ENCODE measurements around the gene FHIT. TPM values are rescaled to one million over a fixed set of nuclear protein-coding genes. Genes with fewer than 3 reads are reported as not detected.

FHIT gene
- total and polyA plus RNA-seq, 4 donors: 2.6 to 21.3 (median 8.7) TPM

DNA sequence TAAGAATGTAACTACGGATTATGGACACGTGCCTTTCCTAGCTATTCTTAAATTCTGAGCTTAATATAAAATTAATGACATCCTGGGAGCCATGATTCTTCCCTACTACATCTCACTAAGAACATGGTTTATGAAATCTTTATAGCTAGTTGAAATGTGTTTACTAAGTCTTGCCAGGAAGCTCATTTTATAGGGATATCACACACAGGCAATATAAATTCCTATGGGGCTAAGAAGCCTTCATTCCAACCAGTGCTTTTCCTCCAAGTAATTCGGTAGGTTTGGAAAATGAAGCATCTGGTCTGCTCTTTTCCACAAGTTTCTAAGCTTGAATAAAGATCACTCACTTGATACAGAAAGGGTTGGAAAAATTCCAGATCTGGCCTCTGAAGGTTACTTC, 802.6 kb downstream of the FHIT start:
- DNase-seq: peak in 2 of 3 donors; percentile 22 to 54
- 83 to 86% methylated on average over 3 of the region's 3 CpGs for WGBS, 2 donors

DNA sequence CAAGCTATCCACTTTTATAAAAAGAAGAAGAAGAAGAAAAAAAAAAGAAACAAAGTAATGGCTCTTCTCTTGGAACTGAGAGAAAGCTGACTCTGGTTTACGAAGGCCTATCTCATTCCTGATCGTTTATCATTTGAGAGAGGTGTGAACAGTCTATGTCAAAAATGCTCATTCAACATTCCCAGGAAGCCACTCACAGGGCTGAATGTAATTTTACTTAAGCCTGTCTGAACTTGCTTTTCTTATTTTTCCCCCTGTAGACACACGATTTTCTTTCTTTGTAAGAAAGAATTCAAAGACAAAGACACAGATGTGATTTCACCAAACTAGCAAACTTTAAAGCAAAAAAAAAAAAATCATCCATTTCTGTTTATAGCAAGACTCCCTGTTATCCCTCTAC, 805.8 kb downstream of the FHIT start:
- WGBS, 2 donors: 60 to 80% methylated on average over 3 of the region's 3 CpGs
- ATAC-seq (ENCODE audit: insufficient read depth, low FRiP score) (no peak), DNase-seq (no peak)
- Histone ChIP-seq H3K27me3 (ENCODE audit: control insufficient read depth in 3 of 3, insufficient read depth in 3 of 3, low read length in 2 of 3) (no peaks in the 10 kb centered on the region), H3K4me3 (no peak overlapping the region), H3K9me3 (ENCODE audit: control insufficient read depth in 4 of 4, insufficient read depth in 3 of 4, low read length in 3 of 4) (no peaks in the 10 kb centered on the region), H3K4me1 (ENCODE audit: control insufficient read depth in 5 of 5, insufficient read depth in 5 of 5, low read length in 5 of 5) (peaks cover 0 to 4% (median 0%) of the 10 kb centered on the region in 5 donors), H3K27ac (ENCODE audit: low read depth in 1 of 2, low read length in 1 of 2) (no peak overlapping the region), H3K9ac (ENCODE audit: insufficient read depth in 1 of 2, low read length in 2 of 2) (no peak overlapping the region), H3K36me3 (ENCODE audit: control insufficient read depth in 4 of 4, insufficient read depth in 4 of 4, low read length in 4 of 4) (no peaks in the 10 kb centered on the region)
- TF ChIP-seq, protein P1, sequence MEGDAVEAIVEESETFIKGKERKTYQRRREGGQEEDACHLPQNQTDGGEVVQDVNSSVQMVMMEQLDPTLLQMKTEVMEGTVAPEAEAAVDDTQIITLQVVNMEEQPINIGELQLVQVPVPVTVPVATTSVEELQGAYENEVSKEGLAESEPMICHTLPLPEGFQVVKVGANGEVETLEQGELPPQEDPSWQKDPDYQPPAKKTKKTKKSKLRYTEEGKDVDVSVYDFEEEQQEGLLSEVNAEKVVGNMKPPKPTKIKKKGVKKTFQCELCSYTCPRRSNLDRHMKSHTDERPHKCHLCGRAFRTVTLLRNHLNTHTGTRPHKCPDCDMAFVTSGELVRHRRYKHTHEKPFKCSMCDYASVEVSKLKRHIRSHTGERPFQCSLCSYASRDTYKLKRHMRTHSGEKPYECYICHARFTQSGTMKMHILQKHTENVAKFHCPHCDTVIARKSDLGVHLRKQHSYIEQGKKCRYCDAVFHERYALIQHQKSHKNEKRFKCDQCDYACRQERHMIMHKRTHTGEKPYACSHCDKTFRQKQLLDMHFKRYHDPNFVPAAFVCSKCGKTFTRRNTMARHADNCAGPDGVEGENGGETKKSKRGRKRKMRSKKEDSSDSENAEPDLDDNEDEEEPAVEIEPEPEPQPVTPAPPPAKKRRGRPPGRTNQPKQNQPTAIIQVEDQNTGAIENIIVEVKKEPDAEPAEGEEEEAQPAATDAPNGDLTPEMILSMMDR (IDR thresholded peaks at IDR 0.05; ENCODE audit: control extremely low read depth, extremely low read depth): no peak

More for the DNA sequence above, 802.6 kb downstream of the FHIT start:
- H3K9ac ChIP-seq (ENCODE audit: insufficient read depth in 1 of 2, low read length in 2 of 2): no peak overlapping the region
- no peak overlapping the region for H3K4me3 ChIP-seq
- no peaks in the 10 kb centered on the region for H3K27me3 ChIP-seq (ENCODE audit: control insufficient read depth in 3 of 3, insufficient read depth in 3 of 3, low read length in 2 of 3)
- TF ChIP-seq, protein P1 (IDR thresholded peaks at IDR 0.05; ENCODE audit: control extremely low read depth, extremely low read depth): no peak
- ATAC-seq (ENCODE audit: insufficient read depth, low FRiP score): no peak
- H3K4me1 ChIP-seq (ENCODE audit: control insufficient read depth in 5 of 5, insufficient read depth in 5 of 5, low read length in 5 of 5): peaks cover 0 to 4% (median 0%) of the 10 kb centered on the region in 5 donors
- no peaks in the 10 kb centered on the region for H3K9me3 ChIP-seq (ENCODE audit: control insufficient read depth in 4 of 4, insufficient read depth in 3 of 4, low read length in 3 of 4)
- no peaks in the 10 kb centered on the region for H3K36me3 ChIP-seq (ENCODE audit: control insufficient read depth in 4 of 4, insufficient read depth in 4 of 4, low read length in 4 of 4)
- no peak overlapping the region for H3K27ac ChIP-seq (ENCODE audit: low read depth in 1 of 2, low read length in 1 of 2)

DNA sequence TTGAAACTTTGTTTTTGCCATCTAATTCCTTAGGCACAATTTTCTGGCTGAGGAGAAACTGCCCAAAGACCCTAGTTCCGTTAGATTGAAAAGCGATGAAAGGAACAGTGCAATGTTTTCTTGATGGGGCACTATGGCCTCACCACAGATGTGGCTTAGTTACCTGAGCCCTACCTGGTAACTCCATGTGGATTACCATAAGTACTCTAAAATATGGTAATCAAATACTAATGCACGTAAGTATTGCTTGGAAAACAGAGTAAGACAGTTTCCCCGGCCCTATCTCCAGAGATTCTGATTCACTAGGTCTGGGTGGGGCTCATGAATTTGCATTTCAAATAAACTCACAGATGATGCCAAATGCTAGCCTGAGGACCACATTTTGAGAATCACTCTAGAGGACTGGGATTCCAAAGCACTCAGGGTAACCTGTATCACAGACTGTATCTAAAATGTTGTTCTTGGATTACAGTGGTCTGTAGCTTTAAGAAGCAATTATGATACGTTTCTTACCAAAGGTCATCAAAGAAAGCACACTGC, 806.3 kb downstream of the FHIT start:
- Histone ChIP-seq H3K36me3 (ENCODE audit: control insufficient read depth in 4 of 4, insufficient read depth in 4 of 4, low read length in 4 of 4) (no peaks in the 10 kb centered on the region), H3K27me3 (ENCODE audit: control insufficient read depth in 3 of 3, insufficient read depth in 3 of 3, low read length in 2 of 3) (no peaks in the 10 kb centered on the region), H3K4me1 (ENCODE audit: control insufficient read depth in 5 of 5, insufficient read depth in 5 of 5, low read length in 5 of 5) (peaks cover 0 to 4% (median 0%) of the 10 kb centered on the region in 5 donors), H3K9me3 (ENCODE audit: control insufficient read depth in 4 of 4, insufficient read depth in 3 of 4, low read length in 3 of 4) (no peaks in the 10 kb centered on the region), H3K27ac (ENCODE audit: low read depth in 1 of 2, low read length in 1 of 2) (no peak overlapping the region), H3K4me3 (no peak overlapping the region), H3K9ac (ENCODE audit: insufficient read depth in 1 of 2, low read length in 2 of 2) (no peak overlapping the region)
- DNase-seq (no peak), ATAC-seq (ENCODE audit: insufficient read depth, low FRiP score) (no peak)
- WGBS, 2 donors: 69 to 72% methylated on average over 5 of the region's 5 CpGs
- TF ChIP-seq, protein P1 (IDR thresholded peaks at IDR 0.05; ENCODE audit: control extremely low read depth, extremely low read depth): no peak

DNA sequence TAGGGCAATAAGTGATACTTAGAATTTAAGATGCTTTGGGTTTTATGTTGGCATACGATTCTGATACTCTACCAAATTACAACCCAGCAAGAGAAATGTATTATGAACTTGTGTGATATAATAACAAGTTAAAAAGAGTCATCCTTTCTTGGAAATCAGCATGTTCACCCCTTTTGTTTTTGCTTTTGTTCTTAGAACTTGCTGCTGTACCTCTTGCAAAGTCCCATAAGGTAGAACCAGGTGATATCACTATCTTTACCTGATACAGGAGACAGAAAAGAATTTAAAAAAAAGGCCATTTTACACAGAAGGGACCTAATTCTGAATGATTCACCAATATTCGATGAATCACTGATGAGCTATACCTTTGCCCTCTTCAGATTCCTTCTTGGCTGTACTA, 810.4 kb downstream of the FHIT start:
- Histone ChIP-seq H3K9ac (ENCODE audit: insufficient read depth in 1 of 2, low read length in 2 of 2) (no peak overlapping the region), H3K9me3 (ENCODE audit: control insufficient read depth in 4 of 4, insufficient read depth in 3 of 4, low read length in 3 of 4) (no peaks in the 10 kb centered on the region), H3K27ac (ENCODE audit: low read depth in 1 of 2, low read length in 1 of 2) (no peak overlapping the region), H3K4me3 (no peak overlapping the region), H3K36me3 (ENCODE audit: control insufficient read depth in 4 of 4, insufficient read depth in 4 of 4, low read length in 4 of 4) (no peaks in the 10 kb centered on the region), H3K27me3 (ENCODE audit: control insufficient read depth in 3 of 3, insufficient read depth in 3 of 3, low read length in 2 of 3) (no peaks in the 10 kb centered on the region), H3K4me1 (ENCODE audit: control insufficient read depth in 5 of 5, insufficient read depth in 5 of 5, low read length in 5 of 5) (no peaks in the 10 kb centered on the region)
- TF ChIP-seq, protein P1 (IDR thresholded peaks at IDR 0.05; ENCODE audit: control extremely low read depth, extremely low read depth): no peak
- DNase-seq (no peak), ATAC-seq (ENCODE audit: insufficient read depth, low FRiP score) (no peak)
- WGBS, 2 donors: 94 to 96% methylated on average over 2 of the region's 2 CpGs

Data from lung (tissue), 12 donors.